ENCODE measurements around the gene CXCL3.

- TF ChIP-seq SIN3A (IDR thresholded peaks at IDR 0.05; ENCODE audit: borderline replicate concordance, insufficient read depth, low read depth, low read length): no peak
- TF ChIP-seq CTCF (IDR thresholded peaks at IDR 0.05): no peak
- no peak for TF ChIP-seq POLR2AphosphoS5 (IDR thresholded peaks at IDR 0.05; ENCODE audit: low read depth, low read length)
- TF ChIP-seq TCF7L2 (IDR thresholded peaks at IDR 0.05; ENCODE audit: low read depth, low read length): no peak
Measured at GRCh38 chr4:74044677-74045076, 6.2 kb upstream of the CXCL3 start.

All from Panc1 (cell line).